AG09309 (cell line): ENCODE results near the gene EIF4E2.

Experiments
- DNase-seq: peaks from one replicate; pipeline ENCODE4 v3.0.0-alpha.2; 2010; ENCODE audit warnings: low read depth
- H3K4me3 ChIP-seq: 2 replicates; pipeline ENCODE4 v1.5.1; 2011; ENCODE audit warnings: mild to moderate bottlenecking, low read depth, low read length, moderate library complexity; ENCODE audit not compliant: control insufficient read depth
- TF ChIP-seq, protein P1 (sequence below): IDR thresholded peaks from 2 replicates; pipeline ENCODE4 v1.5.1; 2011; ENCODE audit warnings: mild to moderate bottlenecking, low read depth, low read length, inconsistent platforms; ENCODE audit not compliant: insufficient read depth, control insufficient read depth; ENCODE audit errors: missing control alignments

The EIF4E2 gene

DNA sequence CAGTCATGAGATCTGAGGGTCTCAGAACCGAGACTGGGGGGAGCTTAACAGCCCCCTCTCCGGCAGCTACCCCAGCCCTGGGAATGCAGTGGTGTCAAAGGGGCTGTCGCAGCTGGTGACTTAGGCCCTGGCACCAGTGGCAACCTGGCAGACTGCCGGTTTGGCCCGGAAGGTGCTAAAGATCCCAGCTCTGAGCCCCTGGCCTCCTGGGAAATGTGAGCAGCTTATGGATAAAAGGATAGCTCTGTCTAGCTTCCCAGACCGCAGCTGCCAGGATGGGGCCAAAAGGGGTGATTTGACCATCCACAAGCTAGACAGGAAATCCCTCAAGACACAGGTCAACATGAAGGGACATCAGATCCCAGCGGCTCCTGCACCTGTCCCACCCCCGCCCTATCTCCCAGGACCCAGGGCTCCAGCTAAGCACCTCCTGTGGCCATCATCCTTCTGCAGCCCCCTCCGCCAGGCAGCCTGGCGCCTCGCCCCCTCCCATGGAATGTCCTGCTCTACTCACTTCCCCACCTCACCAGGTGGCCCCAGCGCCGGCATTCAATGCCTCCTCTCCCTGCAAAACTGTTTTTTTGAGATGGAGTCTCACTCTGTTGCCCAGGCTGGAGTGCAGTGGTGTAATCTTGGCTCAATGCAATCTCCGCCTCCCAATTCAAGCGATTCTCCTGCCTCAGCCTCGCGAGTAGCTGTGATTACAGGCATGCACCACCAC is 49.7 kb downstream of the EIF4E2 start:
- no peak overlapping the region for H3K4me3 ChIP-seq
- TF ChIP-seq, protein P1, sequence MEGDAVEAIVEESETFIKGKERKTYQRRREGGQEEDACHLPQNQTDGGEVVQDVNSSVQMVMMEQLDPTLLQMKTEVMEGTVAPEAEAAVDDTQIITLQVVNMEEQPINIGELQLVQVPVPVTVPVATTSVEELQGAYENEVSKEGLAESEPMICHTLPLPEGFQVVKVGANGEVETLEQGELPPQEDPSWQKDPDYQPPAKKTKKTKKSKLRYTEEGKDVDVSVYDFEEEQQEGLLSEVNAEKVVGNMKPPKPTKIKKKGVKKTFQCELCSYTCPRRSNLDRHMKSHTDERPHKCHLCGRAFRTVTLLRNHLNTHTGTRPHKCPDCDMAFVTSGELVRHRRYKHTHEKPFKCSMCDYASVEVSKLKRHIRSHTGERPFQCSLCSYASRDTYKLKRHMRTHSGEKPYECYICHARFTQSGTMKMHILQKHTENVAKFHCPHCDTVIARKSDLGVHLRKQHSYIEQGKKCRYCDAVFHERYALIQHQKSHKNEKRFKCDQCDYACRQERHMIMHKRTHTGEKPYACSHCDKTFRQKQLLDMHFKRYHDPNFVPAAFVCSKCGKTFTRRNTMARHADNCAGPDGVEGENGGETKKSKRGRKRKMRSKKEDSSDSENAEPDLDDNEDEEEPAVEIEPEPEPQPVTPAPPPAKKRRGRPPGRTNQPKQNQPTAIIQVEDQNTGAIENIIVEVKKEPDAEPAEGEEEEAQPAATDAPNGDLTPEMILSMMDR = no peak
- no peak for DNase-seq

DNA sequence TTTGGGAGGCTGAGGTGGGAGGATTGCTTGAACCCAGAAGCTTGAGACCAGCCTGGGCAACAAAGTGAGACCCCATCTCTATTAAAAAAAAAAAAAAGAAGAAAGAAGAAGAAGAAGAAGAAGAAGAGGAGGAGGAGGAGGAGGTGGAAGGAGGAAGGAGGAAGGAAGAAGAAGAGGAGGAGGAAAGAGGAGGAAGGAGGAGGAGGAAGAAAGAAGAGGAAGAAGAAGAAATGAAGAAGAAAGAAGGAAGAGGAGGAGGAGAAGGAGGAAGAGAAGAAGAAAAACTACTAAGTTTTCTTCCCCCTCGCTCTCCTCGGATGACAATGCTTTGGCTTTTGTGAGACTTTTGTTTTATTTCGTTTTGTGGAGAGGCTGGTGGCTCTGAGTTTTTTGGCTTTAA is 52.8 kb downstream of the EIF4E2 start:
- no peak for DNase-seq
- TF ChIP-seq, protein P1 = no peak
- no peak overlapping the region for H3K4me3 ChIP-seq

DNA sequence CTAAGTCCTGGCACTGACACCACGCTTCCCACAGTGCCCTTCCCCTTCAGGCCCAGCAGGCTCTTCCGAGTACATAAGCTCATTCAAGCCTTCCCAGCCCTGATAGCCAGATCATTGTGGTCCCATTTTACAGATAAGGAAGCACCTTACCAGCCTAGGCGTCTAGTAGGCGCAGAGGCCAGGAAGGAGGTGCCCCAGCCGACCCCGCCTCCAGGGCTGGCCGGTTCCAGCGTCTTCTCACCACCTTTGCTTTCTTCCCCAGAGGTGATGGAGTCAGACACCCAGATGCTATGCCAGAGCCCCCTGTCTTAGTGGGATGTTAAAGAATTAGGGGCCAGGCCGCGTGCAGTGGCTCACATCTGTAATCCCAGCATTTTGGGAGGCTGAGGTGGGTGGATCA is 54.0 kb downstream of the EIF4E2 start:
- TF ChIP-seq, protein P1 = no peak

DNA sequence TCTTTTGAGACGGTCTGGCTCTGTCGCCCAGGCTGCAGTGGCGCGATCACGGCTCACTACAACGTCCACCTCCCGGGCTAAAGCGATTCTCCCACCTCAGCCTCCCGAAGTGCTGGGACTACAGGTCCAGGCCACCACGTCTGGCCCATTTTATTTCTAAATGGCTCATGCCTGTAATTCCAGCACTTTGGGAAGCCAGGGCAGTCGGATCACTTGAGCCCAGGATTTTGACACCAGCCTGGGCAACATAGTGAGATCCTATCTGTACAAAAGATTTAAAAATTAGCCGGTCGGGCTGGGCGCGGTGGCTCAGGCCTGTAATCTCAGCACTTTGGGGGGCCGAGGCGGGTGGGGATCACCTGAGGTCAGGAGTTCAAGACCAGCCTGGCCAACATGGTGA is 56.5 kb downstream of the EIF4E2 start:
- TF ChIP-seq, protein P1 = no peak
- no peak overlapping the region for H3K4me3 ChIP-seq
- DNase-seq = no peak

More for the DNA sequence above, 54.0 kb downstream of the EIF4E2 start:
- H3K4me3 ChIP-seq = no peak overlapping the region
- no peak for DNase-seq

DNA sequence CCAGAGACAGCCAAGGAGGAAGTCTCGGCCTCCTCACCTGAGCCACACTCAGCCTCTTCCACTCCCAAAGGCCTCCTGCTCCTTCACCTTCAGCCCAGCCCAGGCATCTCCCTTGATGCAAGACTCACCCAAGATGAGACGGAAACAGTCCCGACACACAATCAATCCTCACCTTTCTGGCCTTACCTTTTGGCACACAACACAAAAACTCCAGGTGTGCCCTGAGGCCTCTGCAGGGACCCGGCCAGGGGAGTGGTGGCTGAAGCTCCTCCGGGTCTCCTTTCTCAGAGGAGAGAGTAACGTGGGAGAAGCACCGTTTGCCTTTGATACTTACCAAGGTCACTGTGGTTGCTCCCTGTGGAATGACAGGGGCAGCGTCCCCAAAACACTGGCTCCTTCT is 59.1 kb downstream of the EIF4E2 start:
- no peak for DNase-seq
- H3K4me3 ChIP-seq = no peak overlapping the region
- TF ChIP-seq, protein P1 = no peak

DNA sequence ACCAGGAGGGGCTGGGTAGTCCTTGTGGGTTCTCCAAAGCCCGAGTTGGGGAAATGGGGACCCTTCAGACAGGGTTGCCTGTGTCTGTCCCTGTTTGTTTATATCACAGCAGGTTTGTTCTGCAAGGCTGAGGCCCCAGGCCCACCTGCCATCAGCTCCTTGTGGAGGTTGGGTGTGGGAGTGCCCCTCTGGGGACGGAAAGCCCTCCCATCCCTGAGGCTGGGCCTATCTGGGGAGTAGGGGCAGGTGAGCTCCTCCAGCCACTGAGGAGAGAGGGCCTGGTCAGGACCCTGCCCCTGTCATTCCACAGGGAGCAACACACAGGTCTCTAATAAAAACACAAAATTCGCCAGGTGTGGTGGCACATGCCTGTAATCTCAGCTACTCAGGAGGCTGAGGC is 59.6 kb downstream of the EIF4E2 start:
- no peak overlapping the region for H3K4me3 ChIP-seq
- no peak for DNase-seq
- TF ChIP-seq, protein P1 = no peak
